HepG2 (cell line): ENCODE measurements around the gene BSND. TPM values are rescaled to one million over a fixed set of nuclear protein-coding genes. Genes with fewer than 3 reads are reported as not detected.

ENCODE experiments used
- ARNT2 ChIP-seq: sonication (generic); formaldehyde crosslinking; IDR thresholded peaks from 2 replicates; pipeline ENCODE4 v1.8.0; 2022; ENCODE audit warnings: mild to moderate bottlenecking, low read depth, missing genetic modification reagents, moderate library complexity
- ATF1 ChIP-seq: IDR thresholded peaks from 2 replicates; pipeline ENCODE4 v1.6.1; 2016; ENCODE audit warnings: mild to moderate bottlenecking, control low read depth
- FOXA3 ChIP-seq: IDR thresholded peaks from 2 replicates; pipeline ENCODE4 v1.6.1; 2016; ENCODE audit warnings: missing genetic modification reagents, missing compliant biosample characterization
- HMGXB4 ChIP-seq, 2 experiments: sonication (generic) in 1 of 2; formaldehyde crosslinking in 1 of 2; IDR thresholded peaks; 2 replicates each; pipeline versions ENCODE4 v1.4.0 to v1.6.1; 2018 to 2020; ENCODE audit warnings: missing genetic modification reagents in 2 of 2, borderline replicate concordance in 1 of 2, low read depth in 1 of 2, mild to moderate bottlenecking in 1 of 2, missing biosample characterization in 1 of 2
- IRF2 ChIP-seq: IDR thresholded peaks from 2 replicates; pipeline ENCODE4 v1.6.1; 2018; ENCODE audit warnings: missing genetic modification reagents, missing compliant biosample characterization
- ISL2 ChIP-seq: sonication (generic); formaldehyde crosslinking; IDR thresholded peaks from 2 replicates; pipeline ENCODE4 v1.5.0; 2020; ENCODE audit warnings: missing genetic modification reagents
- ISX ChIP-seq: sonication (generic); formaldehyde crosslinking; conservative IDR thresholded peaks from 2 replicates; pipeline ENCODE4 v1.5.0; 2020; ENCODE audit warnings: missing genetic modification reagents
- MTA3 ChIP-seq: sonication (generic); formaldehyde crosslinking; IDR thresholded peaks from 2 replicates; pipeline ENCODE4 v1.4.0; 2020; ENCODE audit warnings: missing genetic modification reagents
- MTF2 ChIP-seq: sonication (generic); formaldehyde crosslinking; IDR thresholded peaks from 2 replicates; pipeline ENCODE4 v1.5.0; 2020; ENCODE audit warnings: missing genetic modification reagents, borderline replicate concordance
- PBX3 ChIP-seq: sonication (generic); formaldehyde crosslinking; IDR thresholded peaks from 2 replicates; pipeline ENCODE4 v1.8.1; 2023; ENCODE audit warnings: missing genetic modification reagents, inconsistent platforms, borderline replicate concordance
- PLSCR1 ChIP-seq: sonication (generic); formaldehyde crosslinking; IDR thresholded peaks from 2 replicates; pipeline ENCODE4 v1.5.0; 2020; ENCODE audit warnings: missing genetic modification reagents, mild to moderate bottlenecking, borderline replicate concordance
- POGK ChIP-seq: sonication (generic); formaldehyde crosslinking; conservative IDR thresholded peaks from 2 replicates; pipeline ENCODE4 v1.8.0; 2022; ENCODE audit warnings: mild to moderate bottlenecking, moderate library complexity, missing genetic modification reagents
- RFX5 ChIP-seq: IDR thresholded peaks from 2 replicates; pipeline ENCODE4 v1.6.1; 2011; ENCODE audit warnings: low read depth, low read length, improper control_type of control experiment
- SIN3A ChIP-seq: IDR thresholded peaks from 2 replicates; pipeline ENCODE4 v1.6.1; 2011; ENCODE audit warnings: low read depth, mild to moderate bottlenecking, control low read depth, low read length, borderline replicate concordance
- SNAPC2 ChIP-seq: sonication (generic); formaldehyde crosslinking; IDR thresholded peaks from 2 replicates; pipeline ENCODE4 v1.8.1; 2022; ENCODE audit warnings: mild to moderate bottlenecking, missing genetic modification reagents
- TEAD2 ChIP-seq: sonication (generic); formaldehyde crosslinking; IDR thresholded peaks from 2 replicates; pipeline ENCODE4 v1.9.0; 2021; ENCODE audit warnings: missing genetic modification reagents
- ZFAT ChIP-seq: sonication (generic); formaldehyde crosslinking; conservative IDR thresholded peaks from 2 replicates; pipeline ENCODE4 v1.8.1; 2023; ENCODE audit warnings: missing genetic modification reagents, inconsistent platforms
- ZFP90 ChIP-seq: sonication (generic); formaldehyde crosslinking; IDR thresholded peaks from 2 replicates; pipeline ENCODE4 v1.8.0; 2022; ENCODE audit warnings: missing genetic modification reagents, mild to moderate bottlenecking, inconsistent platforms, borderline replicate concordance
- ZNF30 ChIP-seq: sonication (generic); formaldehyde crosslinking; IDR thresholded peaks from 2 replicates; pipeline ENCODE4 v1.5.0; 2020; ENCODE audit warnings: mild to moderate bottlenecking, missing genetic modification reagents
- ZNF513 ChIP-seq: sonication (generic); formaldehyde crosslinking; conservative IDR thresholded peaks from 2 replicates; pipeline ENCODE4 v1.5.0; 2020; ENCODE audit warnings: missing genetic modification reagents
- ZNF570 ChIP-seq: sonication (generic); formaldehyde crosslinking; IDR thresholded peaks from 2 replicates; pipeline ENCODE4 v1.4.0; 2020; ENCODE audit warnings: mild to moderate bottlenecking, missing genetic modification reagents, borderline replicate concordance
- ZNF670 ChIP-seq: sonication (generic); formaldehyde crosslinking; IDR thresholded peaks from 2 replicates; pipeline ENCODE4 v1.8.0; 2022; ENCODE audit warnings: mild to moderate bottlenecking, missing genetic modification reagents, borderline replicate concordance
- ZNF709 ChIP-seq: sonication (generic); formaldehyde crosslinking; IDR thresholded peaks from 2 replicates; pipeline ENCODE4 v1.5.0; 2020; ENCODE audit warnings: mild to moderate bottlenecking, missing genetic modification reagents
- ZNF841 ChIP-seq: sonication (generic); formaldehyde crosslinking; IDR thresholded peaks from 2 replicates; pipeline ENCODE4 v1.8.1; 2023; ENCODE audit warnings: missing genetic modification reagents, borderline replicate concordance
- polyA plus RNA-seq, 8 experiments: library from polyadenylated mRNA; depleted of rRNA in 3 of 8; stranded (reverse) in 7 of 8; unstranded in 1 of 8; fragments of >200 nt; fragmentation: Illumina TruSeq in 4 of 8; extraction: Trizol in 4 of 8; gene quantifications; 2 replicates each; pipeline versions ENCODE4 v1.2.1 to v1.2.3, GENCODE V29; 2011 to 2016; ENCODE audit warnings: low read depth in 4 of 8, missing spikeins in 1 of 8, mixed read lengths in 1 of 8; ENCODE audit not compliant: insufficient read depth in 1 of 8
- total RNA-seq, 5 experiments: library from RNA; depleted of rRNA; stranded (reverse); fragments of >200 nt; fragmentation: Illumina TruSeq; extraction: Trizol; gene quantifications; 2 replicates each; pipeline ENCODE4 v1.2.3, GENCODE V29; 2016; ENCODE audit warnings: low read depth in 1 of 5

The BSND gene
- total and polyA plus RNA-seq, 2 of the 13 experiments (the other 11 are each of a cell fraction or from before 2014, with no cell fraction given), result not detected

GRCh38 chr1:55053265-55053954, 54.7 kb downstream of the BSND start (continued):
- no peak for TF ChIP-seq ZNF709 (CRISPR knock-in tag)
- no peak for TF ChIP-seq ZFAT
- no peak for TF ChIP-seq ZFP90
- no peak for TF ChIP-seq ZNF670 (CRISPR knock-in tag)
- no peak for TF ChIP-seq HMGXB4 (CRISPR knock-in tag; IDR thresholded peaks at IDR 0.05; ENCODE audit: borderline replicate concordance in 1 of 2, low read depth in 1 of 2)
- no peak for TF ChIP-seq TEAD2 (CRISPR knock-in tag)
- no peak for TF ChIP-seq MTF2 (CRISPR knock-in tag)
- no peak for TF ChIP-seq PLSCR1 (CRISPR knock-in tag)
- no peak for TF ChIP-seq ISL2 (CRISPR knock-in tag)
- TF ChIP-seq IRF2 (CRISPR knock-in tag), result no peak
- no peak for TF ChIP-seq SIN3A
- TF ChIP-seq ZNF30 (CRISPR knock-in tag), result no peak
- no peak; the same call in 1 of the 2 replicates for TF ChIP-seq POGK (CRISPR knock-in tag)
- no peak for TF ChIP-seq ISX (CRISPR knock-in tag)
- TF ChIP-seq FOXA3 (CRISPR knock-in tag), result peak; percentile 67
- TF ChIP-seq SNAPC2 (CRISPR knock-in tag), result no peak
- TF ChIP-seq PBX3, result no peak
- TF ChIP-seq RFX5, result no peak
- TF ChIP-seq ARNT2 (CRISPR knock-in tag), result no peak
- TF ChIP-seq ZNF841 (CRISPR knock-in tag), result no peak
- TF ChIP-seq ZNF513 (CRISPR knock-in tag), result no peak
- no peak for TF ChIP-seq ATF1 (CRISPR knock-in tag)
- no peak for TF ChIP-seq MTA3
- no peak for TF ChIP-seq ZNF570 (CRISPR knock-in tag)
